HG03439 (cell line): ENCODE results near the gene MIF.
A peak's percentile ranks its signal among the peaks of the same experiment; 100 is the strongest.

Experiments
- ATAC-seq: cut with Tn5 transposase; IDR thresholded peaks from one replicate; pipeline ENCODE4 v1.9.1; 2021; ENCODE audit warnings: mild to moderate bottlenecking, moderate library complexity; ENCODE audit not compliant: unreplicated experiment

Gene MIF

DNA sequence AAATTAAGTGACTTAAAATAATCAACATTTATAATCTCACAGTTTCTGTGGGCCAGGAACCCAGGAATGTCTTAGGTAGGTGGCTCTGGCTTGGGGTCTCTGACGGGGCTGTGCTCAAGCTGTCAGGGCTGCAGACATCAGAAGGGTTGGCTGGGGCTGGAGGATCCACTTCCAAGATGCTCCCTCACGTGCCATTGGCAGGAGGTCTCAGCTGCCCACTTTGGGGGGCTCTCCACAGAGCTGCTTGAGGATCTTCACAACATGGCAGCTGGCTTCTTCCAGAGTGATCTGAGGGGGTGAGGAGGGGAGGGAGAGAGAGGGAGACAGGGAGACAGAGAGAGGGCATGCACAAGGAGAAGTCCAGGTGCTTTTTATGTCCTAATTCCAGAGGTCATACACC lies 18.4 kb upstream of the MIF start:
- no peak for ATAC-seq

- ATAC-seq, result no peak
Measured at GRCh38 chr22:23877566-23877965, 16.6 kb upstream of the MIF start.

- no peak for ATAC-seq
Measured at GRCh38 chr22:23878219-23878618, 16.0 kb upstream of the MIF start.

DNA sequence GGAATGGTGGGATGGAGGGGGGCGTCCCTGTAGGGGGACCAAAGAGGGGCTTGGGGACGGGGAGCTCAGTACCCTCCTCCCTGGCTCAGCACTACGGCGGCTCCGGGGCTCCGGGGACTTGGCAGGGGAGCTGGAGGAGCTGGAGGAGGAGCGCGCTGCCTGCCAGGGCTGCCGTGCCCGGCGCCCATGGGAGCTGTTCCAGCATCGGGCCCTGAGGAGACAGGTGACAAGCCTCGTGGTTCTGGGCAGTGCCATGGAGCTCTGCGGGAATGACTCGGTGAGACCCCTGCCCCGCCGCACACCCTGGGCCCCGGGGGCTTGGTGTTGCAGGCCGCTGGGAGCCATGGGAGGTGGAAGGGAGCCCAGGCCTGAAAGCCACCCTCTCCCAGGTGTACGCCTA lies 11.8 kb upstream of the MIF start:
- no peak for ATAC-seq

DNA sequence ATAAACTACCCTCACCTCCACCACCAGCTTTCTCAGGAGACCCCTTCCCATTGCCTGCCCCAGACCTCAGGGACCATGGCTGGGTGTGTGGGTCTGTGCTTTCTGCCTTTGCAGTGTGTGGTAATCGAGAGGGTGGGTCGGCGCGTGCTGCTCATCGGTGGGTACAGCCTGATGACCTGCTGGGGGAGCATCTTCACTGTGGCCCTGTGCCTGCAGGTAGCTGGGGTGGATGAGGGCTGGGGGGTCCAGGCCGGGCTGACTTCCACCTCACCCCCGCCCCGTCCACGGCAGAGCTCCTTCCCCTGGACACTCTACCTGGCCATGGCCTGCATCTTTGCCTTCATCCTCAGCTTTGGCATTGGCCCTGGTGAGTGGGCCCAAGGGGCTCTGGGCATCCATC lies 10.5 kb upstream of the MIF start:
- ATAC-seq, result no peak

GRCh38 chr22:23884140-23884539 lies 10.0 kb upstream of the MIF start:
- no peak for ATAC-seq

GRCh38 chr22:23888615-23889401 lies 5.4 kb upstream of the MIF start:
- ATAC-seq, result no peak

DNA sequence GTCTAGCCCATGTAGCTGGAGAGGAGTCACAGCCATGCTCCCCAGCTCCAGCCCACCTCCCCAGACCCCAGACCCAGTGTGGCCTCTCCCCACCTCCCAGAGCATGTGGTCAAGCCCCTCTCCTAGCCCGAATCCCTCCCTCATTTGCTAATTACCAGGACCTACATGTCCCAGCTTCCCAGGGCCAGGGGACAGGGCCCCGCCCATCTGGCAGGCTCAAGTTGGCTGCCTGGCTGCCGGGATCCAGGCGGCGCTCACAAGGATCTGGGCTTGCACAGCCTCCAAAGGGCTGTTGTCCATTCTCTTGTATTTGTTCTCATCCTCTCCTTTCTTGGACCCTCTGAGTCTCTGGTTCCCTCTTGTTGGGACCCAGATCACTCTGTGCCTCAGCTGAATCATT lies 4.6 kb upstream of the MIF start:
- no peak for ATAC-seq

DNA sequence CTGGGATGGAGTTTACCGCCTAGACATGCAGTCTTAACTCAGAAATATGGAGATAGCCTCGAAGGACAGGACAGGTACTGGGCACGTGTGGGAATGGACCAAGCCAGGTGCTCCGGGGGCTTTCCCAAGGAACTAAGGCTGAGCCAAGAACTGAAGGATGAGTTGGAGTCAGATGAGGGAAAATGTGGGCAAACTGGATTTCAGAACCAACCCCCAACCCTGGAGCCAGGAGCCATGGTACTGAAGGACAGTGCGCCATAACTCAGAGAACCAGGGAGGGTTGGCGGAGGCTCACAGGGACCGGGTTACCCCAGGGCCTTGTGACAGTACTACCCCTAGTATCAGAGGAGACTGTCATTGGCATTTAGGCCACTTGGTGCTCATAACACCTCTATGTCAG lies 2.5 kb upstream of the MIF start:
- ATAC-seq, result no peak

- no peak for ATAC-seq
Measured at GRCh38 chr22:23892130-23892529, 2.1 kb upstream of the MIF start.

GRCh38 chr22:23892706-23893105 lies 1.5 kb upstream of the MIF start:
- ATAC-seq, result no peak

DNA sequence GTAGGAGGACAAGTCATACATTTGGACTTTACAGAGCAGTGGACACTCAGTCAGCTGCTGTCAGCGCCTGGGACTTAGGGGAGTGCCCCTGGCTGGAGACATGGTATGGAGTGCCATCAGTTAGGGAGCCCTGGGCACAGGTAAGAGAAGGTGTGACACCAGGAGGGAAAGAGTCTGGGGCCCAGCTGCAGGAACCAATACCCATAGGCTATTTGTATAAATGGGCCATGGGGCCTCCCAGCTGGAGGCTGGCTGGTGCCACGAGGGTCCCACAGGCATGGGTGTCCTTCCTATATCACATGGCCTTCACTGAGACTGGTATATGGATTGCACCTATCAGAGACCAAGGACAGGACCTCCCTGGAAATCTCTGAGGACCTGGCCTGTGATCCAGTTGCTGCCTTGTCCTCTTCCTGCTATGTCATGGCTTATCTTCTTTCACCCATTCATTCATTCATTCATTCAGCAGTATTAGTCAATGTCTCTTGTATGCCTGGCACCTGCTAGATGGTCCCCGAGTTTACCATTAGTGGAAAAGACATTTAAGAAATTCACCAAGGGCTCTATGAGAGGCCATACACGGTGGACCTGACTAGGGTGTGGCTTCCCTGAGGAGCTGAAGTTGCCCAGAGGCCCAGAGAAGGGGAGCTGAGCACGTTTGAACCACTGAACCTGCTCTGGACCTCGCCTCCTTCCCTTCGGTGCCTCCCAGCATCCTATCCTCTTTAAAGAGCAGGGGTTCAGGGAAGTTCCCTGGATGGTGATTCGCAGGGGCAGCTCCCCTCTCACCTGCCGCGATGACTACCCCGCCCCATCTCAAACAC lies 850 bp upstream of the MIF start:
- peak; percentile 2 for ATAC-seq

DNA sequence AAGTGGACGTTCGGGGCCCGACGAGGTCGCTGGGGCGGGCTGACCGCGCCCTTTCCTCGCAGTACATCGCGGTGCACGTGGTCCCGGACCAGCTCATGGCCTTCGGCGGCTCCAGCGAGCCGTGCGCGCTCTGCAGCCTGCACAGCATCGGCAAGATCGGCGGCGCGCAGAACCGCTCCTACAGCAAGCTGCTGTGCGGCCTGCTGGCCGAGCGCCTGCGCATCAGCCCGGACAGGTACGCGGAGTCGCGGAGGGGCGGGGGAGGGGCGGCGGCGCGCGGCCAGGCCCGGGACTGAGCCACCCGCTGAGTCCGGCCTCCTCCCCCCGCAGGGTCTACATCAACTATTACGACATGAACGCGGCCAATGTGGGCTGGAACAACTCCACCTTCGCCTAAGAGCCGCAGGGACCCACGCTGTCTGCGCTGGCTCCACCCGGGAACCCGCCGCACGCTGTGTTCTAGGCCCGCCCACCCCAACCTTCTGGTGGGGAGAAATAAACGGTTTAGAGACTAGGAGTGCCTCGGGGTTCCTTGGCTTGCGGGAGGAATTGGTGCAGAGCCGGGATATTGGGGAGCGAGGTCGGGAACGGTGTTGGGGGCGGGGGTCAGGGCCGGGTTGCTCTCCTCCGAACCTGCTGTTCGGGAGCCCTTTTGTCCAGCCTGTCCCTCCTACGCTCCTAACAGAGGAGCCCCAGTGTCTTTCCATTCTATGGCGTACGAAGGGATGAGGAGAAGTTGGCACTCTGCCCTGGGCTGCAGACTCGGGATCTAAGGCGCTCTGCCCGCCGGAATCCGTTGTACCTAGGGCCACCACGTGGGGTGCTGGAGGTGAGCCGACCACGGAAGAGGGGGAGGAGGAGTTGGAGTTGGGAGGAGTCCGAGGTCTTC lies 771 bp downstream of the MIF start:
- peak; percentile 32 for ATAC-seq

DNA sequence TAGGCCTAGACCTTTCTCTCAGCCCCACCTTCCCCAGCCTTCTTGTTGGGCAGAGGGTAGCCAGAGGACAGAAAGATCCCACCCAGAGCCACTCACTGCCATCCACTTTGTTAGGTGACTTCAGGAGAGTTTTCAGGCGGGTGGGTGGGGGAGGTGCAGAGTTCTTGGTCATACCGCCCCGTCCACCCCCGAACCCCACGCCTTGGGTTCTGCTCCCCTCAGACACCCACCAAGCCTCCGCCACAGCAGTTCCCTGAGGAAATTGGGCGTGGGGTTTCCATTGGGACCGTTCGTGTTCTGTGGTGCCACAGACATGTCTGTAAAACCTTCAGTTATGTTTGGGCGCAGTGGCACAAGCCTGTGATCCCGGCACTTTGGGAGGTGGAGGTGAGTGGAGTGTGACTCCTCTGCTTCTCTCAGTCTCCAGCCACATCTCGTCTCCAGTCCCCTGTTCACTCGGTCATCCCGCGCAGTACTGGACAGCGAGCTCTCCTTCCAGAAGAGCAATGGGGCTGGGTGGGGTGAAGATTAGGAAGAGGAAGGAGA lies 1.5 kb downstream of the MIF start:
- no peak for ATAC-seq

GRCh38 chr22:23896166-23896522 lies 2.0 kb downstream of the MIF start:
- ATAC-seq, result no peak

GRCh38 chr22:23896523-23897186 lies 2.5 kb downstream of the MIF start:
- ATAC-seq, result no peak

- ATAC-seq, result no peak
Measured at GRCh38 chr22:23897320-23897719, 3.1 kb downstream of the MIF start.

- no peak for ATAC-seq
Measured at GRCh38 chr22:23898006-23898974, 4.1 kb downstream of the MIF start.

GRCh38 chr22:23899042-23899745 lies 5.0 kb downstream of the MIF start:
- ATAC-seq, result no peak
